HFFc6 (cell line): Measurements from ENCODE around the gene C3orf70. TPM values are rescaled to one million over a fixed set of nuclear protein-coding genes. Genes with fewer than 3 reads are reported as not detected.
A peak's percentile ranks its signal among the peaks of the same experiment; 100 is the strongest.

Experiments used
- DNase-seq: peaks from one replicate; pipeline ENCODE4 v3.0.0-alpha.2; 2018
- H3K27ac Mint-ChIP-seq: 2 replicates; pipeline ENCODE4 v1.8.0; 2020; ENCODE audit warnings: mild to moderate bottlenecking, mixed read lengths
- H3K27me3 Mint-ChIP-seq: 2 replicates; pipeline ENCODE4 v1.8.0; 2021; ENCODE audit warnings: mild to moderate bottlenecking, moderate library complexity, mixed read lengths; ENCODE audit not compliant: insufficient read depth
- H3K36me3 Mint-ChIP-seq: 2 replicates; pipeline ENCODE4 v1.8.0; 2021; ENCODE audit warnings: low read depth, mixed read lengths
- H3K4me1 Mint-ChIP-seq: 2 replicates; pipeline ENCODE4 v1.8.0; 2020; ENCODE audit warnings: low read depth, mixed read lengths
- H3K4me3 Mint-ChIP-seq: 2 replicates; pipeline ENCODE4 v1.8.0; 2020; ENCODE audit warnings: mild to moderate bottlenecking, moderate library complexity, mixed read lengths
- H3K9me3 Mint-ChIP-seq: 2 replicates; pipeline ENCODE4 v1.8.0; 2020; ENCODE audit warnings: mild to moderate bottlenecking, mixed read lengths
- total RNA-seq, 6 experiments: library from RNA; stranded (reverse); fragmentation: NEBNext Ultra II Directional; extraction: Animal tissue kit (Norgen Biotek cat#: 25700); gene quantifications; 2 replicates in 1 of 6; 3 replicates in 5 of 6; pipeline ENCODE4 v1.2.3, GENCODE V29; 2021
- TF ChIP-seq, protein P1 (sequence below): fragments of 200-600 bp; sonication (generic); IDR thresholded peaks from 2 replicates; pipeline ENCODE4 v1.5.0; 2021; ENCODE audit warnings: antibody characterized with exemption, mild to moderate bottlenecking

C3orf70 gene
- total RNA-seq, 6 experiments from 2014 or later = 0.02 to 0.14 (median 0.09) TPM

DNA sequence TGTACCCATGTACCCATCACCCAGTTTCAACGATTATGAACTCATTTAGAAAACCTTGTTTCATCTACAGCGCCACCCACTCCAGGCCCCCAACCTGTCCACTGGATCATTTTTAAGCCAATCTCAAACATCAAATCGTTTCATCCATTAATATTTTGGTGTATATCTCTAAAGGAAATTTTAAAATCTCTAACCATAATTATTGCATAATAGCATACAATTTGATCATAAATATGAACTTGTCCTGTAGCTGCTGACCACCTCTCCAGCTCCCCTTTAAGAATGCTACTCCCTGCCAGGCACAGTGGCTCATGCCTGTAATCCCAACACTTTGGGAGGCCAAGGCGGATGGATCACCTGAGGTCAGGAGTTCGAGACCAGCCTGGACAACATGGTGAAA, 2.8 kb upstream of the C3orf70 start:
- Mint-ChIP-seq H3K4me3 (no peak overlapping the region), H3K27me3 (peaks cover 15% of the 10 kb centered on the region), H3K27ac (no peak overlapping the region), H3K4me1 (no peaks in the 10 kb centered on the region), H3K36me3 (no peaks in the 10 kb centered on the region), H3K9me3 (no peaks in the 10 kb centered on the region)
- no peak for DNase-seq
- TF ChIP-seq, protein P1, sequence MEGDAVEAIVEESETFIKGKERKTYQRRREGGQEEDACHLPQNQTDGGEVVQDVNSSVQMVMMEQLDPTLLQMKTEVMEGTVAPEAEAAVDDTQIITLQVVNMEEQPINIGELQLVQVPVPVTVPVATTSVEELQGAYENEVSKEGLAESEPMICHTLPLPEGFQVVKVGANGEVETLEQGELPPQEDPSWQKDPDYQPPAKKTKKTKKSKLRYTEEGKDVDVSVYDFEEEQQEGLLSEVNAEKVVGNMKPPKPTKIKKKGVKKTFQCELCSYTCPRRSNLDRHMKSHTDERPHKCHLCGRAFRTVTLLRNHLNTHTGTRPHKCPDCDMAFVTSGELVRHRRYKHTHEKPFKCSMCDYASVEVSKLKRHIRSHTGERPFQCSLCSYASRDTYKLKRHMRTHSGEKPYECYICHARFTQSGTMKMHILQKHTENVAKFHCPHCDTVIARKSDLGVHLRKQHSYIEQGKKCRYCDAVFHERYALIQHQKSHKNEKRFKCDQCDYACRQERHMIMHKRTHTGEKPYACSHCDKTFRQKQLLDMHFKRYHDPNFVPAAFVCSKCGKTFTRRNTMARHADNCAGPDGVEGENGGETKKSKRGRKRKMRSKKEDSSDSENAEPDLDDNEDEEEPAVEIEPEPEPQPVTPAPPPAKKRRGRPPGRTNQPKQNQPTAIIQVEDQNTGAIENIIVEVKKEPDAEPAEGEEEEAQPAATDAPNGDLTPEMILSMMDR = no peak

DNA sequence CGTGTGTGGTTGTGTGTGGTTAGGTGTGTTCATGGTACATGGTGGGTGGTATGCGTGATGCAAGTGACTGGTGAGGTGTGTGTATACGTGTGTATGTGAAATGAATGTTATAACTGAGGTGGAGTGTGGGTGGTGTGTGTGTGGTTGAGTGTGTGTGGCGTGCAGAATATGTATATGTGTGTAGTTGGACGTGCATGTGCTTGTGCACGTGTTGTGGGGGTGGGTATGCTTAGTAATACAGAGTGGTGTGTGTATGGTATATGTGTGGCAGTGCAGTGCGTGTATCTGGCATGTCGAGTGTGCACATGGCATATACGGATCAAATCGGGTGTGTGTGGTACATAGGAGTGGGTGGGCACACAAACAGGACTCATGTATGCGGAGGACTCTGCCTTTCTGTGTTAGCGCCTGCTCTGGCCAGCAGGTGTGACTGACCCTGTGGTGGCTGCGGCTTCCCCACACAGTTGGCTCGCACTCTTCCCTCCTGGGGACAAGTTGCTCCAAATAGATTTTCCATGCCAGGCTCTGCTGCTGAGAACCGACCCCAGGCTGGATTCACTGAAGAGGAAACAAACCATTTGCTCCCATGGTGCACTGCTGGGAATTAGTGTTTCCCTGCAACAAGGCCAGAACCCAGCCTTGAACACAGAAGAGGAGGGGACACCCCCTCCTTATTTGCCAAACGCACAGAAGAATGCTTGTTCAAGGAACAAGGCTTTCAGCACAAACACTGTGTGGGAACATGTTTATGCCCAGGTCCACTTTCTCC, 1.2 kb upstream of the C3orf70 start:
- Mint-ChIP-seq H3K4me1 (no peaks in the 10 kb centered on the region), H3K27ac (no peak overlapping the region), H3K27me3 (peaks cover 21% of the 10 kb centered on the region), H3K36me3 (no peaks in the 10 kb centered on the region), H3K4me3 (no peak overlapping the region), H3K9me3 (no peaks in the 10 kb centered on the region)
- DNase-seq = no peak
- TF ChIP-seq, protein P1 = no peak

DNA sequence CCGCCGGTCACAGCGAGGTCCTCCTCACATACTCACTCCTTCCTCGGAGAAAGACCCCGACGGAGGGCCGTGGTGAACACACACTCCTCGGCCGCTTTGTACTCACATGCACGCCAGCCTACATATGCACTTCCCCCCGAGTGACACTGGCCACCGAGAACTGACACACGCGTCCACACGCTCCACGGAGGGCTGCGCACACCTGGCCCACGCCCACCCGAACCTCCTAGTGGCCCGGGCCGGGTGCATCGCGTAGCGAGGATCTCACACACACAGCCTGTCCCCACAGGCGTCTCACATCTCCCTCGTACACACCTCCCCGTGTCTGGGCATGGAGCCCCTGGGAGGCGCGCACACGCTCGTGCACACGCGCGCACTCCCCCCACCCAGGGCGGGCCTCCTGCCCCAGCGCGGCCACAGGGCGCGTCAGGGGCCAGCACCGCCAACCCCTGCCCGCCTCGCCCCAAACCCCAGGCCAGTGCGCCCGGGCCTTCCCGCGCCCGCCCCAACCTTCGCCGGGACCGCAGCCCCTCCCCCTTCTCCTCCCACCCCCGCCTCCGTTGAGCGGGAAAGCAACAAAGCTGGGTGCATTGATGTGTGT, 411 bp upstream of the C3orf70 start:
- no peaks in the 10 kb centered on the region for H3K4me1 Mint-ChIP-seq
- TF ChIP-seq, protein P1 = no peak
- no peak for DNase-seq
- H3K4me3 Mint-ChIP-seq = peak overlapping the region; percentile 81
- no peaks in the 10 kb centered on the region for H3K9me3 Mint-ChIP-seq
- peaks cover 17% of the 10 kb centered on the region for H3K27me3 Mint-ChIP-seq
- H3K27ac Mint-ChIP-seq = no peak overlapping the region
- H3K36me3 Mint-ChIP-seq = no peaks in the 10 kb centered on the region

DNA sequence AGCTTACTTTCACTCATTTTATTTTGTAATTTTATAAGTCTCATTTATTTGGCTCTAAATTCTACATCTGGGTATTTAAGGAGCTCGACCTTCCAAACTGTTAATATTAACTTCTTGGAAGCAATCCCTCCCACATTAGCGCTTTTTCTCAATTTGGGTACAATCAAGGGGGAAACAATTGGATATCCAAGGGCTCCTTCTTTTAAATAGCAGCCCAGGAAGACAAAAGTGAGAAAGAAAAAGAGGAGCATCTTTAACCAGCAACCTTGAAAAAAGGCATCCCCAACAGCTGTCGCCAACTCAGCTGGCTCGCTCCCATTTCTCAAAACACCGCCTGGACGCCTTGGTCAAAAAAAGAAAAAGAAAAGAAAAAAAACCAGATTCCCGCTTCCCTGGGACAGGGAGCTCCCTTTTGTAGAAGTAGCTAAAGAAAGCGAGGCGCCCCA, 873 bp downstream of the C3orf70 start:
- peaks cover 17% of the 10 kb centered on the region for H3K27me3 Mint-ChIP-seq
- no peaks in the 10 kb centered on the region for H3K9me3 Mint-ChIP-seq
- peak overlapping the region; percentile 65; the same call in 1 of the 2 replicates for H3K4me3 Mint-ChIP-seq
- TF ChIP-seq, protein P1 = no peak
- DNase-seq = no peak
- H3K27ac Mint-ChIP-seq = no peak overlapping the region
- H3K4me1 Mint-ChIP-seq = no peaks in the 10 kb centered on the region
- H3K36me3 Mint-ChIP-seq = no peaks in the 10 kb centered on the region

DNA sequence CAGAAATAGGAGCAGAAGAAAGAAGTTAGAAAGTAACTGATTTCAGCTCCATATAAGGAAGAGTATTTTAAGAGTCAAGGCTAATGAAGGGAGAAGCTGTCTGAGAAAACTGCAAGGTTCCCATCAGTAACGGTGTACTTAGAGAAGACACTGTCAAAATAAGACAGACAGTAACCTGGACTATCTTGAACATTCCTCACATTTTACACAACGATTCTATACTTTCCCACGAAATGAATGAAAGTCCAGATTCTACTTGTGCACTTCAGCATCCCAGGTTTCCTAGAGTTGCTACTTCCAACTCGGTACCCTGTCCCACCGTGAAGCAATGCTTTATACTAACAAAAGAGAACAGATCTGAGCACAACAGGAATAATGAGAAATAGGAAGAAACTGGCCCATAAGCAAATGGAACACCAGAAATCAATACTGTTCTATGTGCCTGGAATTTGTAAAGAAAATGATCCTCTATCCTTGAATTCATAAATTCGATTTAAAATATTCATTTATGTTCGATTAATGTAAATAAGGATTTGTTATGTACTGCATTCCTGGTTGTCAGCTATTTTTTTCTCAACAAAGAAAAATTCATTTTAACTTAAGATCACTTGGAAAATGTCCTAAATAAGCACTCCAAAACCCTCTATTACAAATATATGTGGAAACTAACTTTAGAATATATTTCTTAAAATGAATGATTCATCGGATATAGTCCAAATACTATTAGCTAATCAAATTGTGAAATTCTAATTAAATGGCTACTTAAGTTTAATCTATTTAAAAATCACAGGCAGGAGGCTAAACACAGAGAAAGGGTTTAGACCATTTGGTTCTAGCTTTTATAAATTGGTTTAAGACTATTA, 1.5 kb downstream of the C3orf70 start:
- DNase-seq = no peak
- TF ChIP-seq, protein P1 = no peak
- no peaks in the 10 kb centered on the region for H3K9me3 Mint-ChIP-seq
- H3K4me1 Mint-ChIP-seq = no peaks in the 10 kb centered on the region
- no peak overlapping the region for H3K27ac Mint-ChIP-seq
- peaks cover 15% of the 10 kb centered on the region for H3K27me3 Mint-ChIP-seq
- no peak overlapping the region for H3K4me3 Mint-ChIP-seq
- no peaks in the 10 kb centered on the region for H3K36me3 Mint-ChIP-seq
